Measurements from ENCODE around the gene RALGPS2.
"Not testable (repeated sequence)": the region's sequence is repeated elsewhere in the genome, so short reads cannot be mapped to it uniquely, and the experiment has no call there.

RALGPS2 gene

DNA sequence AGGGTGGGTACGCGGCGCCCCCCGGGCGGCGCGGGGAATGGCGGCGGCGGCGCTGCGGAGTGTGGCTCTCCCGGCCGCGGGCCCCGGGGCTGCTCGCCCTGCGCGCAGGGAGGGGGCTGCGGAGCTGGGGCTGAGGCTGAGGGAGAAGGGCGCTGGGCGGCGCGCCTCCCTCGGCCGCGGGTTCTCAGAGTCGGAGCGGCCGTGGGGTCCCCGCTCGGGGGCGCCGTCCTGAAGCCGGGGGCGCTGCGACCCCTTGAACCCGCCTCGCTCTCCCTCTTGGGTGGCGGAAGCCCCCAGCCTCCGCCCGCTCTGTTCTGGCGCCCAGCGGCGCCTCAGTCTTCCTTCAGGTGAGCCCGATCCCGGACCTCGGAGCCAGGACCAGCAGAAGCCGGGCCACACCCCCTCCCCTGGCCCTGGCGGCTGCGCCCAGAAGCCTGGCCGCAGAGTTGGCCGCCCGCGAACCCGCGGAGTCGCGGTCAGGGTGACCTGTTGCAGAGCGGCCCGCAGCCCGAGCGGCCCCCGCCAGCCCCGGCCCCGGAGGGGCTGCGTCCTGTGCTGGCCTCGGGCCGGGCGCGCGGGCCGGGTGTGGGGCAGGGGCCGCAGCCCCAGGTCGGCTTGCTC lies 532 bp downstream of the RALGPS2 start:
- DNase-seq = peak; percentile 11

DNA sequence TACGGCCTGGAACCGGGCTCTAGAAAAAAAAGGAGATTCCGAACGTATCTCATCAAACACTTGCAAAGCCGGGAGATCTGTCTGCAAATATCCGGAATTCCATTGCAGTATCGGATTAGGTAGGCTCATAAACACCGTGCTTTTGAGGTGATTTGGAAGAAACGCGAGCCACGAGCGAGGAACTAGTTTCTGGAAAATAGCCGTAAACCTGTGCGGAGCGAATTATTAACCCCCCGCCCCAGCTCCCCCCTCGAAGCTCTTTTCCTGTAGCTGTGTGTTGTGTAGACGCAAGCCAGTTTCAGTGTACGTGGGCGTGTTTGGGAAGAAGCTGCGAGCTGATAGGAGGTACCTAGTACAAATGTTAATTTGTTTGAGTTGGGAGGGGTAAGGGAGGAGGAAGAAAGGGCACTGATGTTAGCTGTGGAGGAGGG lies 1.1 kb downstream of the RALGPS2 start:
- DNase-seq = peak; percentile 54

DNA sequence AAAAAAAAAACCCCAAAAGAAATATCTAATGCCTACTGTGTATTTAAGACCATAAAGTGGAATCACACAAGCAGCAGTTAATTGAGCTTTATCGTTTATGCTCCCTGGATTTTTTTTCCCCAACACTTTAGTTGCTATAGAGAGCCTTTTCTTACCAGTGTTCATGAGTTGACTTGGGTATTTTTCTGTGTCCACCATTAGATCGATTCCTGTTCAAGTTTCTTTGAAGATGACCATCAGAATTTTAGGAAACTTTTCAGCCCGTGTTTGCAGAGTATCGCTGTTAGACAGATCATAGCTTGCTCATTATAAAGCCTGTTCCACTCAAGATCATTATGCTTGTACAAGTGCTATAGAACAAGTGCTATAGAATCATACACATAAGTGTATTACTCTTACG lies 1.5 kb downstream of the RALGPS2 start:
- no peak for DNase-seq

DNA sequence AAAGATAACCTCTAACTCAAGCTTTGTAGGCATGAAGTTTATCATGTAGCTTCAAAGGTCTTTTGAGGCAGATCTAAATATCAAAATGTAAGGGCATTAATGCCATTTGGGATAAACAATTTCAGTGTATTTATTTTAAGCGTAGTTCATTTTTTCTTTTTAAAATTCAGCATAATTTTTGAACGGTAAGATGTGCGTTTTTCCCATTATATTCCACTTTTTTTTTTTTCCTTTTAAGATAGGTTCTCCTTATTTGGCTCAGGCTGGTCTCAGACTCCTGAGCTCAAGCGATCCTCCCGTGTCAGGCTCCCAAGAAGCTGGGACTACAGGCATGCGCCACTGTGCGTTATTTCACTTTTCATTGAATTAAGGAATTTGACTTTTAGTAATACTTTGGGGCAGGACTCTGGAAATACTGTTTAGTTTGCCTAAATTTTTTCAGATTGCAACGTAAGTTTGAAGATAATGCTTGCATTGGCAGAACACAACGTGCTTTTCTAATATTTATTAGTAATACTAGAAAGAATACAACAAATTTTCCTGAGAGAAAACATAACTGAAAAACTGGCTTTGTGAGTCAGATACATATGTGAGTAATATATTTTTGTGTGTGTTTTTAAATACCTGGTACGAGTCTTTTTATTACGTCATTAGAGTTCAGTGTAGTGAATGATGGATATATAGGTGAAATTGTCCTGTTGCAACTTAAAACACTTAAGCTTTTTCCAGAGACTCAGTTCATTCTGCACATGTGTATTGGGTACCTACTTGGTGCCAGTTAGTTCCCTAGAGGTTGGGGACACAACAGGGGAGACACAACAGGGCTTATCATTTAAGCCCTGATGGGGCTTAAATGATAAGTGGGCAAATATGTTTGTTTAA lies 2.2 kb downstream of the RALGPS2 start:
- no peak for DNase-seq

DNA sequence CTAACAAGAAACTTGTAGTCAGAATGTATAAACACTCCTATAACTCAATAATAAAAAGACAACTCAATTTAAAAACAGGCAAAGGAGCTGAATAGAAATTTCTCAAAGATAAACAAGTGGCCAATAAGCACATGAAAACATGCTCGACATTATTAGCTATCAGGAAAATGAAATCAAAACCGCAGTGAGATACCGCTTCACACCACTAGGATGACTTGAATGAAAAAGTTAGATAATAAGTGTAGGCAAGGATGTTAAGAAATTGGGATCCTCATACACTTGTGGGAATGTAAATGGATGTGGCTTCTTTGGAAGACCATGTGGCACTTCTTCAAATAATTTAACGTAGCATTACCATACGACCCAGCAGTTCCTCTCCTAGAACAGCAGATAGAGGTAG lies 8.9 kb downstream of the RALGPS2 start:
- no peak for DNase-seq

DNA sequence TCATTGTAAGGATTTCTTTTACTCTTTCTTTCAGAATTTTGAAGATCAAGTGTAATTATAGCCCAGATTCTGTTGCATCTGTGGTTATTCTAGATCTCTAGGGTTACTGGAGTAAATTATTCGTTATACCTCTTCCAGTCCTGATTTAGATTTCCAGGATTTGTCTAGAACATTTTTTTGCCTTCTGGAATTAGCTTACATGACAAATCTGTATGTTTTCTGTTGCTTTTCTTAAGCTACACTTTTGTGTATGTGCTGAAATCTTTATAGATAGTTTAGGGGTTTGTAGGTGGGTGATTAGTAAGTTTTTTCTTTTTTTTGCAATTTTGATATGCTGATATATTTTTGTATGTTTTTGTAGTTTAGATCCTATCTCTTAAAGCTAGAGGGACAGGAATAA lies 13.7 kb downstream of the RALGPS2 start:
- no peak for DNase-seq

DNA sequence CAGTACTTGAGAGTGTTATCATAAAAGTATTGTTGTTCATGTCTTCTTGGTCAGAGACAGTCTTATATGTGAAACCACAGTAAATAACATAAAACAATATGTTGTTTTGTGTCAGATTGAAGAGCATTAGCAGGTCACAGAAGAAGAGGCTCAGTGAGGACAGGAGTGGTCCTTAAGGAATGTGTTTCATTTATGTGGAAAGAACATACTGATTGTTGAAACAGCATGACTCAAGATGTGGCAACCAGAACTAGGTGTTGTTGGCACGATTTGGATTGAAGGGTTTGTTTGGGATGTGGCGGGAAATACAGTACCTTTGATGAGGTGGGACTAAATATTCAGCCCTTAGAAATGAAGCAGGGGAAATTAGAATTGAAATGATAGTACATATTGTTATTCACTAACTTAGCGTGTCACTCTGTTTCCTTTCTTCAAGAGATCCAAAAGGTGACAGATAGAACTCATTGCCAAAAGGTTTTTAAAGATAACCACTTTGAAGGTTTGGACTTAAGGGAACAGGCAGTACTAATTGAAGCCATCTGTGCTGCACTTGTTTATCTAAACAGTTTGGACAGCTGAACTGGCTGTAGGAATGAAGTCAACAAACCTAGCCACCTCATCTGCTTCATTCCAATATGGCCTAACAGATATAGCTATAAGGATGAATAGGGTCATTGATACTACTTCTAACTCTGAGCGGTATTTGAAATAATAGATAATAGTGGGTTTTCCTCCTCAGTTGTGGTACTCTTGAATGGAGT lies 14.4 kb downstream of the RALGPS2 start:
- DNase-seq = no peak

DNA sequence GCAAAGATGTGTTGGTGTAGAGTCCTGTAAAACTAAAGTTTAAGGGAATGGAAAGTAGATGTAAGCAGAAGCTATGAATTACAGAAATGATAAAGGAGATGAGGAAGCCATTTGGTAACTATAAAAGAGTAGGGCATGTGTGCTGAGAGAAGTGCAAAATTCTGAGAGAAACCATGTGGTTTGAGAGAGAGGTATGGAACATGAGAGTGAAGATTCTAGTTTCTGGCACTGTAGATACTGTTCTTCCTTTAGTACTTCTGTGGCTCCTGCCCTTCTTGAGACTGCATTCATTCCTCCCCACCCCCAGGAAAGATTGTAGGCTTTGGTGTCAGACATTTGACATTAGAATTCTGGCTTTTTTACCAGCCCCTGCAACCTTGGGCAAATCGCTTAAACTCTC lies 15.4 kb downstream of the RALGPS2 start:
- DNase-seq = no peak

DNA sequence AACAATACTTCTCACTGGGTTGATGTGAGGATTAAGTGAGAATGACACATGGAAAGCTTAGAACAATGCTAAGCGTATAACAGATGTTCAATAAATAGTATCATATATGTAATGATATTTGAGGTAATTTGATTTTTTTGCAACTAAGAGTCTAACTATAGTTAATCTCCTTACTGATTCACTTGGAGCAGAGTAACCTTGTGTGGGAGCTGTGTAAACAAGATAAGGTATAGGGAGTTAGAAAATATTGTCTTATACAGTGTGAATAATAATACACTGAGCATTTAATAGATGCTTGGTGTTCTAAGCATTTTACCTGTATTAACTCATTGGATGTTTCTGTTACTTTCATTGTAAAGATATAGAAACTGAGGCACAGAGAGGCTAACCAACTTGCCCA lies 15.9 kb downstream of the RALGPS2 start:
- DNase-seq = no peak

DNA sequence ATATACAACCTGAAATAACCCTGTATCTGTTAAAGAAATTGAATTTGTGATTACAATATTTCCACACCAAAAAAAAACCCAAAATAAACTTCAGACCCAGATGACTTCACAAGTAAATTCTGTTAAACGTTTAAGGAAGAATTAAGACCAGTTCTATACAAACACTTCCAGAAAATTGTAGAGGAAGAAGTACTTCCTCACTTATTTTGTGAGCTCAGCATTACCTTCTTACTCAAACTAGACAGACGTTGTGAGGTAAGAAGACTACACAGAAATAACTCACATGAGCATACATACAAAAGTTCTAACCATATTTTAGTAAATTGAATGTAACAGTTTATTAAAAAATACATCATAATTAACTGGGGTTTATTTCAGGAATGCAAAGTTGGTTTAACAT lies 18.8 kb downstream of the RALGPS2 start:
- no peak for DNase-seq

DNA sequence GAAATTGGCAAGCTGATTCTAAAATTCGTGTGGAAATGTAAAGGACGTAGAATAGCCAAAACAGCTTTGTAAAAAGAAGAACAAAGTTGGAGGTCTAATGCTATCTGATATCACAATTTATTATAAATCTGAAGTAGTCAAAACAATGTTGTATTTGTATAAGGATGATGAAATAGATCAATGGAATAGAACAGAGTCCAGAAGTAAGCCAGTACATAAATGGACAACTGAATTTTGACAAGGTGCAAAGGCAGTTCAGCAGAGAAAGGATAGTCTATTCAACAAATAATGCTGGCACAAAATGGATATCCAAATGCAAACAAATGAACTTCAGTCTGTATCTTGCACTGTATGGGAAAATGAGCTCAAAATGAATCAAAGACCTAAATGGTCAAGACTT lies 20.2 kb downstream of the RALGPS2 start:
- DNase-seq = no peak

DNA sequence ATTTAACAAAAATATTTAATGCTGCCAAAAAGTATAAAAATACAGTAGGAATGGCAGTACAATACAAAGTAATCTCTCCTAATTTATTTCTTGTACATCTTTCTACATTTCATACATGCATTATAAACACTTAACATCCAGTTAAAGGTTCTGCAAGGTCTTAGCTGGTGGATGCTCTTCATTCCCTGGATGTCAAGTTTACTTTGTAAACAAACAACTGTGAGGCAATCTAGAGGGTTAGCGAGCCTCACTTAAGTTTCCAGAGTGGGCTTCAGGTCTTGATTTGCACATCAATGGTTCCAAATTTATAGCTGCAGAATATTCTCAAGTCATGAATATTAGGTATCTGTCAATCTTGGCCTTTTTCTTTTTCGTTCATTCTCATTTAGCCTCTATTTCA lies 21.3 kb downstream of the RALGPS2 start:
- DNase-seq = no peak

DNA sequence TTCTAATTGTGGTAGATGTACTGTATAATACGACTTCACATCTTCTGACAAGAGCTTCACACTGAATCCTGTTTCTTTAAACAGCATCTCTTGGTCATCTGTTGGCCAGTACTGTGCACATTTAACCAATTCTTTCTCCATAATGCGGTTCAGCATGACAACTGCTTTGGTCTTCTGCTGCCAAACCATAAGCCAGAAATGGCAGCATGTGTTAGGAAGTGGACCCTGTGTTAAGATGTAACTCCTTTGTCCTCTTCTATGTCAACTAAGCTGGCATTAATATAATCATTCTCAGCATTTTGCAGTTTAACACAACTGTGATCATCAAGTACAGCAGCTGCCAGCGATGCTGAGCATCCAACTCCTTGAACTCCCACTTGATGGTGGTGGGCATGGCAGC lies 22.3 kb downstream of the RALGPS2 start:
- DNase-seq = not testable (repeated sequence)

DNA sequence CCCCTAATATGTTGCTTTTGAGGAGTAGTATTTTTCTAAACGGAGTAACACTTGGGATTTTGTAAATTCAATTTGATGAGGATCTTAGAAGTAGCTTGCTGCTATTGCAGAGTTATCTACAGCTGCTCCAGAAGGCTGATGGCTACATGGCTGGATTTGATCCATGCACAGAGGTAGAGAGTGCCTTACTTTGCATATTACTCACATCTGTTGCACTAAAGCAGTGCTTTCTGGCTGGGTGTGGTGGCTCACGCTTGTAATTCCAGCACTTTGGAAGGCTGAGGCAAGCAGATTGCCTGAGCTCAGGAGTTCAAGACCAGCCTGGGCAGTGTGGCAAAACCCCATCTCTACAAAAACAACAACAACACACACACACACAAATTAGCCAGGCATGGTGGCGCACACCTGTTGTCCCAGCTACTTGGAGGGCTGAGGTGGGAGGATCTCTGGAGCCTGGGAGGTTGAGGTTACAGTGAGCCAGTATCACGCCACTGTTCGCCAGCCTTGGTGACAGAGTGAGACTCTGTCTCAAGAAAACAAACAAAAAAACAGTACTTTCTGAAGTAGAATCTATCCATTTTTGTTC lies 24.6 kb downstream of the RALGPS2 start:
- DNase-seq = no peak

DNA sequence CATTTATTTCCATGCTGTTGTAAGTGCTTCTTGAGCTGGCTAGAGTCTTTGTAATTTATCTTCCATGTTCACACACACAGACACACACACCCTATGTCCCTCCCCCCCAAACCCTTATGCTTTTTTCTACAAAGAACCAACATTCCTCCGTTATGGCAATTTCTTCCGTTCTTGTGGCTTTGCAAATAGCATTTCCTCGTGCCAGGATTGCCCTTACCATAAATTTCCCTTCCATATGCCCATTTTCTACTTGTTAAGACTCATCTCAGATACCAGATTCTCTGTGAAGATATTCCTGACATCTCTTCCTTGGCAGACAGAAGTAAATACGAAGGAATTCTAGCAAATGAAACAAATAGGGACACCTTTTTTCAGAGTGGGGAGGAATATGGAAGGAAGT lies 26.0 kb downstream of the RALGPS2 start:
- DNase-seq = no peak

DNA sequence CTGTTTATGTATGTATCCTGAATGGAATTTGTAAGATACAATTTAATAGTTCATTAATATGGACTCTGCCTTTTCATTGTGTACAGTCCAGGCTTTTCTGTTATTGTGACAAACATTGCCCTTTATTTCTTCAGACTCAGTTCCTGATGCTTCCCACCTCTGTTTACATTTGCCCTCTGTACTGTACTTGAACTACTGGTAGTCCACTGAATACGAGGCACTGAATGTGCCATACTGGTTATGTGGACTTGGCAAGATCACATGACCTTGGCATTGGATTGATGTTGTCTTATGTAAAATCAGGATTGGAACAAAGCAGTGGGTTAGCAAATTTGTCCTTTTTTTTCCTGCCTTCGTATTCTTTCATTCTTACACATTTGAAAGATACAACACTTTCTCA lies 27.8 kb downstream of the RALGPS2 start:
- DNase-seq = no peak

DNA sequence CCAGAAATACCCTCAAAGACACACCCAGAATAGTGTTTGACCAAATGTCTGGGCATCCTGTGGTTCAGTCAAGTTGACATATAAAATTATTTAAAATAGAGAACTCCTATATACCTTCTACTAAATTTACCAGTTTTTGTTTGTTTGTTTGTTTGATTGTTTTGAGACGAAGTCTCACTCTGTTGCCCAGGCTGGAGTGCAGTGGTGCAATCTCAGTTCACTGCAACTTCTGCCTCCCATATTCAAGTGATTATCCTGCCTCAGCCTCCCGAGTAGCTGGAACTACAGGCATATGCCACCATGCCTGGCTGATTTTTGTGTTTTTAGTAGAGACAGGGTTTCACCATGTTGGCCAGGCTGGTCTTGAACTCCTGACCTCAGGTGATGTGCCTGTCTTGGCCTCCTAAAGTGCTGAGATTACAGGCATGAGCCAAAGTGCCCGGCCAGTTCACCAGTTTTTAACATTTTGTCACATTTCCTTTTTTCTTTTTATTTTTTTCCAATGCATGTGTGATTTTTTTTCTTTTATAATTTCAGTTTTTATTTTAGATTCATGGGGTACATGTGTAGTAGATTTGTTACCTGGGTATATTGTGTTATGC lies 29.7 kb downstream of the RALGPS2 start:
- not testable (repeated sequence) for DNase-seq

DNA sequence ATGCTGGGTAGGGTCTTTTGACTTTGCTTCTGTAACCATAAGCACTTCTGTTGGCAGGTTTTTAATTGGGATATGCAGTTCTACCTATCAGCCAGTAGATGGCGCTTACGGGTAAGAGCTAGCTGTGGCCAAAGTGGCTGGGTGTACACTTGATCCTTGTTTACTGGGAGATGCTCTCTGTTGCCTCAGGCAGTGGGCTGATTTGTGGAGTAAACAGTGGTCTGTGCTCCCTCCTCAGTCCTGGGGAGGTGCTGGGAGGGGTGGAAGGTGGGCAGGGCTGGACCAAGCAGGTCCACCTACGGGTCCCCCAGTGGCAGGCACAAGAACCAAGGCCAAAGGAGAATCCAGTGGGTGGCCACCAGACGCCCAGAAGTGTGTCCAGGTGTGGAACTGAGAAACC lies 43.4 kb downstream of the RALGPS2 start:
- no peak for DNase-seq

DNA sequence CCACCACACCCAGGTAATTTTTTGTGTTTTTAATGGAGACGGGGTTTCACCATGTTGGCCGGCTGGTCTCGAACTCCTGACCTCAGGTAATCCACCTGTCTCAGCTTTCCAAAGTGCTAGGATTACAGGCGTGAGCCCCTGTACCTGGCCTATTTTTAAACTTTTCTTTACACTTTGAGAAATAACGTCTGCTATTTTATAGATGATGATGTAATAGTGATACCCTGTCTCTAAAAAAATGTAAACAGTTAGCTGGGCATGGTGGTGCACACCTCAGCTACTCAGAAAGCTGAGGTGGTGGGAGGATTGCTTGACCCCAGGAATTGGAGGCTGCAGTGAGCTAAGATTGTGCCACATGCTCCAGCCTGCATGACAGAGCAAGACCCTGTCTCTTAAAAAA lies 47.9 kb downstream of the RALGPS2 start:
- DNase-seq = no peak

DNA sequence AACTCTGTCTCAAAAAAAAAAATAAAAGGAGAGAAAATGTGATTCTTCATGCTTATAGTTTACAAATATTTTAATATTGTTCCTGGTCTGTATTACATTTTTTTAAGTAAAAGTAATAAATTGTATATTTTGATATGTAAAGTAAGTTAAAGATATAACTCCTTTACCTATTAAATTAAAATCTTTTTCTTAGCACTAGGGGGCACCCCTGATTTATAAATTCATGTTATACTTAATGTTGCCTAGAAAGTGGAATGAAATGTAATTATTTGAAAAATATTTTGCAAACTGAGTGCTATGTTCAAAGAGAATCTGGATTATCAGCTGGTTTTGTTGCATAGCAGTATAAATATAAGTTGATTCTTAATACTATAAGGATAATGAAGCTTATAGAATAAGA lies 49.2 kb downstream of the RALGPS2 start:
- DNase-seq = no peak

DNA sequence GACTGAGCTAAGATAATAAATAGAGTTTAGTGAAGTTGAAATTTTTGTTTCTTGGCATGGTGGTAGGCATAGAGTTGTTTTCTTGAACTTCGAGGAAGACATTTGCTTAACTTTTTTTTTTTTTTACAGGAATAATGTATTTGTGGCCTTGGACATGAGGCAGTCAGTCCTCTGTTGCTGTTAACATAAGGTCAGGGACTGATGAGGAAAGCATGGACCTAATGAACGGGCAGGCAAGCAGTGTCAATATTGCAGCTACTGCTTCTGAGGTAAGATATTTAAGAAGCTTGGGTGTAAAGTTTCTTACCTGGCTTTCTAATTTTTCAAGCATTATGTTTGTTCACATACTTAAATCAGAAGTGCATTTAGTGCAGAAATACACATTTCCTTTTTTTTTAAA lies 51.5 kb downstream of the RALGPS2 start:
- DNase-seq = no peak

DNA sequence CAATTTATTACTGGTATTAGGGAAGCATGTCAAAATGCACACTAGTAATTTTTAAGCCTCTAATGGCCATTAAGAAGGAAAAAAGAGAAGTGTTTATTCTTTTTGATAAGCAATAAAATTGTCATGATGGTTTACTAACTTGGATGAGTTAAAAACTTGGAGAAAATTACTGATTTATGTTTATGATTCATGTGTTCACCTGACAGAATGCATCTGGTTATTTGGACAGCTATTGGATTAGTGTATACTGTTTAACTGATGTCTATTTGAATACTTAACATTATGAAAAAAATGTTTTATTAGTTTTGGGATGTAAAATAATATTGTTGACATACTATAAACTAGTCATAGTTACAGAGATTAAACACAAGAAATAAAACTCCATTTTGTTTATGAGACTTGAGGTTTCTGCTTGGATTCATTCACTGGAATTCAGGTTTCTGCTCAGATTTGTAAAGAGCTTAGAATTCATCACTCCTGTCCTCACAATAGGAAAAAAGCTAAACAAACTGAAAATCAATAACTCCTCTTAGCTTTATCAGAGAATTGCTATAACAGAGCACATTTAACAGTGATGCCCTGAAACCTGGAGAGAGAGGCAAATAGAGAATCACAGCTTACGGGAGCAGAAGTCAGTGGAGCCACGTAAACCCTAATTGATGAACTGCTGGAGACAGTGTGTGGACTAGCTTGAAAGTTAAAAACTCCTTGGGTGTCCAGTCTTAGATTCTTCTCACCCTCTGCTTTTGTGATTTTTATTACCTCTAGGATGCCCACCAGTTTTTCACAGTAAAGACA lies 56.7 kb downstream of the RALGPS2 start:
- no peak for DNase-seq
